ENCODE results near the gene IPP. TPM values are rescaled to one million over a fixed set of nuclear protein-coding genes. Genes with fewer than 3 reads are reported as not detected.
A peak's percentile ranks its signal among the peaks of the same experiment; 100 is the strongest.

IPP gene
- polyA plus RNA-seq (2013, experiment 1 of 2), result 5.7 TPM
- 5.8 TPM for polyA plus RNA-seq (2013, experiment 2 of 2)

- peak within 1 kb of the TSS; percentile 71 for H3K4me3 ChIP-seq (ENCODE audit: low read length)
- 1% methylated on average over 58 of the region's 58 CpGs for WGBS
- no peaks in the 10 kb centered on the region for H3K36me3 ChIP-seq (ENCODE audit: insufficient read depth, low read length)
- H3K9ac ChIP-seq (ENCODE audit: low read depth, low read length), result peak within 1 kb of the TSS; percentile 83
- peak within 1 kb of the TSS; percentile 85 for H3K27ac ChIP-seq (ENCODE audit: low read depth, low read length)
- peaks cover 18% of the 10 kb centered on the region for H3K9me3 ChIP-seq (ENCODE audit: insufficient read depth, low read depth, low read length)
- H3K4me1 ChIP-seq (ENCODE audit: insufficient read depth, low read length), result 0 out of 2 replicates have a peak, but pooled peaks cover 3% of the 10 kb centered on the region
- no peaks in the 10 kb centered on the region for H3K27me3 ChIP-seq (ENCODE audit: insufficient read depth, low read length)
These were observed at the start of gene IPP for GRCh38 chr1:45750298-45751038. Gene IPP (minus strand): TSS chr1:45750653. CDS start chr1:45746411, 4,242 bp downstream.

DNA sequence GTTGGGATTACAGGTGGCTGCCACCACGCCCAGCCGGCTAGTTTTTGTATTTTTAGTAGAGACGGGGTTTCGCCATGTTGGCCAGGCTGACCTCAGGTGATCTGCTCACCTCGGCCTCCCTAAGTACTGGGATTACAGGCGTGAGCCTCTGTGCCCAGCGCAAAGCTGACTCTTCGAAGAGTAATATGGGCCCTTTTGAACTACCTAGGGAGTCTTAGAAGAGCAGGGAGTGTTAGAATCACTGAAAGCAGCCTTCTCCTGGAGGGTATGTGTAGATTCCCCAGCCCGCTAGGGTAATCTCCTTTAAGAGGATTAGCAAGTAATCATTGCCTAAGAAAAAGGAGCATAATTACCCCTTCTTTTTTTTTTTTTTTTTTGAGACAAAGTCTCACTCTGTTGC is 46.5 kb upstream of the IPP start:
- Histone ChIP-seq H3K9ac (ENCODE audit: low read depth, low read length) (no peak overlapping the region), H3K9me3 (ENCODE audit: insufficient read depth, low read depth, low read length) (no peaks in the 10 kb centered on the region), H3K4me3 (ENCODE audit: low read length) (no peak overlapping the region), H3K4me1 (ENCODE audit: insufficient read depth, low read length) (no peaks in the 10 kb centered on the region), H3K27me3 (ENCODE audit: insufficient read depth, low read length) (peaks cover 42% of the 10 kb centered on the region; the same call in 1 of the 2 replicates), H3K27ac (ENCODE audit: low read depth, low read length) (no peak overlapping the region), H3K36me3 (ENCODE audit: insufficient read depth, low read length) (no peaks in the 10 kb centered on the region)
- WGBS, result 79% methylated on average over 9 of the region's 9 CpGs

DNA sequence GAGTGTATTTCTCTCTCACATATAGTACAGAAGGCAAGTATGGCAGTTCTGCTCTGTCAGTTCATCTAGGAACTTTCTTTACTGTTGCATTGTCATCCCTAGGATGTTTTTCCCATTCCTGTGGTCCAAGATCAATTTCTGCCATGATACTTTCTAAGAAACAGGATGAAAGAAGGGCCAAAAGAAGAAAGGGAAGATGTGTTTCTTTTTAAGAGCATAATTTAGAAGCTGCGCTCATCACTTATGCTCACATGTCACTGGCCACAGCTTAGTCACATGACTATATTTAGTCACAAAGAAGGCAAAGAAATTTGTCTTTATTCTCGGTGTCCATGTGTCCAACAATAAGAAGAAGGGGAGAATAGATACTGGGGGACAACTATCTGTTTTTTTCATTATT is 45.9 kb upstream of the IPP start:
- Histone ChIP-seq H3K4me1 (ENCODE audit: insufficient read depth, low read length) (no peaks in the 10 kb centered on the region), H3K4me3 (ENCODE audit: low read length) (no peak overlapping the region), H3K27me3 (ENCODE audit: insufficient read depth, low read length) (peaks cover 40% of the 10 kb centered on the region; the same call in 1 of the 2 replicates), H3K9me3 (ENCODE audit: insufficient read depth, low read depth, low read length) (no peaks in the 10 kb centered on the region), H3K27ac (ENCODE audit: low read depth, low read length) (no peak overlapping the region), H3K36me3 (ENCODE audit: insufficient read depth, low read length) (no peaks in the 10 kb centered on the region), H3K9ac (ENCODE audit: low read depth, low read length) (no peak overlapping the region)
- WGBS, result 86% methylated on average over 1 of the region's 2 CpGs

GRCh38 chr1:45793942-45794604 is 43.6 kb upstream of the IPP start:
- Histone ChIP-seq H3K9me3 (ENCODE audit: insufficient read depth, low read depth, low read length) (no peaks in the 10 kb centered on the region), H3K27ac (ENCODE audit: low read depth, low read length) (no peak overlapping the region), H3K9ac (ENCODE audit: low read depth, low read length) (no peak overlapping the region), H3K27me3 (ENCODE audit: insufficient read depth, low read length) (peaks cover 24% of the 10 kb centered on the region; the same call in 1 of the 2 replicates), H3K4me1 (ENCODE audit: insufficient read depth, low read length) (no peaks in the 10 kb centered on the region), H3K4me3 (ENCODE audit: low read length) (no peak overlapping the region), H3K36me3 (ENCODE audit: insufficient read depth, low read length) (no peaks in the 10 kb centered on the region)
- 91% methylated on average over 7 of the region's 7 CpGs for WGBS

- WGBS, result 91% methylated on average over 4 of the region's 4 CpGs
- no peaks in the 10 kb centered on the region for H3K9me3 ChIP-seq (ENCODE audit: insufficient read depth, low read depth, low read length)
- H3K4me3 ChIP-seq (ENCODE audit: low read length), result no peak overlapping the region
- no peak overlapping the region for H3K9ac ChIP-seq (ENCODE audit: low read depth, low read length)
- no peak overlapping the region for H3K27ac ChIP-seq (ENCODE audit: low read depth, low read length)
- no peaks in the 10 kb centered on the region for H3K36me3 ChIP-seq (ENCODE audit: insufficient read depth, low read length)
- H3K4me1 ChIP-seq (ENCODE audit: insufficient read depth, low read length), result no peaks in the 10 kb centered on the region
- peaks cover 14% of the 10 kb centered on the region; the same call in 1 of the 2 replicates for H3K27me3 ChIP-seq (ENCODE audit: insufficient read depth, low read length)
These were observed 42.3 kb upstream of the IPP start for GRCh38 chr1:45792744-45793143.

- H3K4me1 ChIP-seq (ENCODE audit: insufficient read depth, low read length), result no peaks in the 10 kb centered on the region
- peaks cover 8% of the 10 kb centered on the region; the same call in 1 of the 2 replicates for H3K27me3 ChIP-seq (ENCODE audit: insufficient read depth, low read length)
- H3K36me3 ChIP-seq (ENCODE audit: insufficient read depth, low read length), result no peaks in the 10 kb centered on the region
- no peaks in the 10 kb centered on the region for H3K9me3 ChIP-seq (ENCODE audit: insufficient read depth, low read depth, low read length)
- no peak overlapping the region for H3K9ac ChIP-seq (ENCODE audit: low read depth, low read length)
- no peak overlapping the region for H3K27ac ChIP-seq (ENCODE audit: low read depth, low read length)
- no peak overlapping the region for H3K4me3 ChIP-seq (ENCODE audit: low read length)
- WGBS, result 97% methylated on average over 2 of the region's 2 CpGs
These were observed 39.1 kb upstream of the IPP start for GRCh38 chr1:45789601-45790000.

DNA sequence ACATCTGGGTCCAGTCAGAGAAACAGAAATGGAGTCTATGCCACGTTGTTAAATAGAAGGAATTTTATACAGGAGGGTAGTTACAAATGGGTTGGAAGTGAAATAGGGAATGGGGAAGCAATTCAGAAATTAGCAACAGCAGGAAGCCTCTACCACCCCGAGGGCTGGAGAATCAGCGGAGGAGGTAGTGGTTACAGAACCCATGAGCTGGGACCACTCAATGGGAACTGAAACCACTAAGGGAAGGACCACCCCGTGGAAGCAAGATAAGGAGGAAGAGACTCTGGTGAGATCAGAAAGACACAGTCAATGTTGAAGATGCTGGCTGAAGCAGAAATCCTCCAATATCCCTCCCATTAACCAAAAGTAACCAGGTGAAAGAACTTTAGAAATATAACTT is 37.5 kb upstream of the IPP start:
- no peaks in the 10 kb centered on the region for H3K4me1 ChIP-seq (ENCODE audit: insufficient read depth, low read length)
- H3K27ac ChIP-seq (ENCODE audit: low read depth, low read length), result no peak overlapping the region
- whole genome bisulfite sequencing, result 91% methylated on average over 4 of the region's 4 CpGs
- no peak overlapping the region for H3K4me3 ChIP-seq (ENCODE audit: low read length)
- H3K9me3 ChIP-seq (ENCODE audit: insufficient read depth, low read depth, low read length), result no peaks in the 10 kb centered on the region
- H3K9ac ChIP-seq (ENCODE audit: low read depth, low read length), result no peak overlapping the region
- no peaks in the 10 kb centered on the region for H3K36me3 ChIP-seq (ENCODE audit: insufficient read depth, low read length)
- peaks cover 3% of the 10 kb centered on the region; the same call in 1 of the 2 replicates for H3K27me3 ChIP-seq (ENCODE audit: insufficient read depth, low read length)

DNA sequence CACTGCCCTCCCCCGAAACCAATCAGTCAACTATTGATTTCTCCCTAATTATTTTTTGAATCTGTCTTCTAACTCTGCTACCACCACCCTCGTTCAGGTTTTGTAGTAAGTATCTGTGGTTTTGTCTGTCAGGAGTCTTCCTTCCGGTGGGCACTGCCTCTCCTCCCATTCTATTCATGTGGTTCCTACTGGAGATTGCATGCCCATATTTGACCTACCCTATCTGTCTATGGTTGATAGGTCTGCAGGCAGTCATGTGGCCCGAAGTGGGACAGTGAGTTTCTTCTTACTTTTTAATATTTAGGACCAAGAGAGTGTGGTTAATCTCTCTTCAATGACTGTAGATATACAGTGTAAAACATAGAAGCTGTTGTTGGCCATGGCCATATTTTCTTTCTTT is 35.1 kb upstream of the IPP start:
- H3K27ac ChIP-seq (ENCODE audit: low read depth, low read length), result no peak overlapping the region
- no peaks in the 10 kb centered on the region for H3K9me3 ChIP-seq (ENCODE audit: insufficient read depth, low read depth, low read length)
- H3K4me3 ChIP-seq (ENCODE audit: low read length), result no peak overlapping the region
- WGBS, result 62% methylated on average over 2 of the region's 4 CpGs
- H3K27me3 ChIP-seq (ENCODE audit: insufficient read depth, low read length), result no peaks in the 10 kb centered on the region
- no peak overlapping the region for H3K9ac ChIP-seq (ENCODE audit: low read depth, low read length)
- no peaks in the 10 kb centered on the region for H3K36me3 ChIP-seq (ENCODE audit: insufficient read depth, low read length)
- H3K4me1 ChIP-seq (ENCODE audit: insufficient read depth, low read length), result no peaks in the 10 kb centered on the region

- Histone ChIP-seq H3K9me3 (ENCODE audit: insufficient read depth, low read depth, low read length) (no peaks in the 10 kb centered on the region), H3K27me3 (ENCODE audit: insufficient read depth, low read length) (no peaks in the 10 kb centered on the region), H3K4me1 (ENCODE audit: insufficient read depth, low read length) (no peaks in the 10 kb centered on the region), H3K4me3 (ENCODE audit: low read length) (no peak overlapping the region), H3K36me3 (ENCODE audit: insufficient read depth, low read length) (no peaks in the 10 kb centered on the region), H3K9ac (ENCODE audit: low read depth, low read length) (no peak overlapping the region), H3K27ac (ENCODE audit: low read depth, low read length) (no peak overlapping the region)
- WGBS, result 100% methylated on average over 2 of the region's 3 CpGs
These were observed 25.3 kb upstream of the IPP start for GRCh38 chr1:45775794-45776193.

DNA sequence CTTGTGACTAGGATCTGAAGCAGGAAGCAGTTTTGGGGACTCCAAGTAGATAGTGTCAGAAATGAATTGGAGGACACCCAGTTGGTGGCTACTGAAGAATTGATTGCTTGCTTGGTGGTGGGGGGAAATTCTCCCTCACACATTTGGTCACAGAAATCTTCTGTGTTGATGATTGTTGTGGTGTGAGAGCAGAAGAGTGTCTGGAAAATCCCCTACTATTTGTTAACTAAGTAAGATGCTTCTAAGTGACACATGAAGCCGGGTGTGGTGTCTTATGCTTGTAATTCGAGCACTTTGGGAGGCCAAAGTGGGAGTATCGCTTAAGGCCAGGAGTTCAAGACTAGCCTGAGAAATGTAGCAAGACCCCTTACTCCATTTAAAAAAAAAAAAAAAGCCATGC is 22.5 kb upstream of the IPP start:
- Histone ChIP-seq H3K4me3 (ENCODE audit: low read length) (no peak overlapping the region), H3K36me3 (ENCODE audit: insufficient read depth, low read length) (no peaks in the 10 kb centered on the region), H3K4me1 (ENCODE audit: insufficient read depth, low read length) (no peaks in the 10 kb centered on the region), H3K9ac (ENCODE audit: low read depth, low read length) (no peak overlapping the region), H3K9me3 (ENCODE audit: insufficient read depth, low read depth, low read length) (no peaks in the 10 kb centered on the region), H3K27ac (ENCODE audit: low read depth, low read length) (no peak overlapping the region), H3K27me3 (ENCODE audit: insufficient read depth, low read length) (no peaks in the 10 kb centered on the region)
- 83% methylated on average over 3 of the region's 3 CpGs for WGBS

DNA sequence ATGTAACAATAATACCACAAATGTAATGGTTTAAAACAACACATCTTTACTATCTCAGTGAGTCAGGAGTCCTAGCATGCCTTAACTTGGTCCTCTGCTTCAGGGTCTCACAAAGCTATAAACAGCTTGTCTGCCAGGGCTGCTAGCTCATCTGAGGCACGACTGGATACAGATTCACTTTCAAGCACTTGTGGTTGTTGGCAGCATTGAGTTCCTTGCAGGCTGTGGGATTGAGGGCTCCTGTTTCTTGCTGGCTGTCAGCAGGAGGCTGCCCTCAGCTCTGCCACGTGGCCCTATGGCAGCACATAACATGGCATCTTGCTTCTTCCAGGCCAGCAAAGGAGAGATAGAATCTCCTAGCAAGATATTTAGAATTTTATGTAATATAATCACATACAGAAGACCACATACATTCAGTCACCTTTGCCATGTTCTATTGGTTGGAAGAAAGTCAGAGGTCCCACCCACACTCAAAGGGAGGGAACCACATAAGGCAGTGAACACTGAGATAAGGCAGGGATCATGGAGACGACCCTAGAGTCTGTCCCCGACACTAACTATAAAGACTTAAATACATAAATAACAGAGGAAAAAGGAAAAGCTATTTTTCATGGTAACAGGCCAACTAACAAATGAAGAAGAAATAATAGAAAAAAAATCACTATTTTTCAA is 18.9 kb upstream of the IPP start:
- Histone ChIP-seq H3K27ac (ENCODE audit: low read depth, low read length) (no peak overlapping the region), H3K4me1 (ENCODE audit: insufficient read depth, low read length) (no peaks in the 10 kb centered on the region), H3K36me3 (ENCODE audit: insufficient read depth, low read length) (no peaks in the 10 kb centered on the region), H3K27me3 (ENCODE audit: insufficient read depth, low read length) (no peaks in the 10 kb centered on the region), H3K9me3 (ENCODE audit: insufficient read depth, low read depth, low read length) (no peaks in the 10 kb centered on the region), H3K9ac (ENCODE audit: low read depth, low read length) (no peak overlapping the region), H3K4me3 (ENCODE audit: low read length) (no peak overlapping the region)
- 32% methylated on average over 2 of the region's 4 CpGs for WGBS

Data from HUES64 (cell line).